ENCODE data around the gene NSD1. TPM values are rescaled to one million over a fixed set of nuclear protein-coding genes. Genes with fewer than 3 reads are reported as not detected.

NSD1 gene
- total and polyA plus RNA-seq, 2 of the 8 experiments (the other 6 are each of a cell fraction or from before 2014, with no cell fraction given), result 22.8 to 168 TPM

DNA sequence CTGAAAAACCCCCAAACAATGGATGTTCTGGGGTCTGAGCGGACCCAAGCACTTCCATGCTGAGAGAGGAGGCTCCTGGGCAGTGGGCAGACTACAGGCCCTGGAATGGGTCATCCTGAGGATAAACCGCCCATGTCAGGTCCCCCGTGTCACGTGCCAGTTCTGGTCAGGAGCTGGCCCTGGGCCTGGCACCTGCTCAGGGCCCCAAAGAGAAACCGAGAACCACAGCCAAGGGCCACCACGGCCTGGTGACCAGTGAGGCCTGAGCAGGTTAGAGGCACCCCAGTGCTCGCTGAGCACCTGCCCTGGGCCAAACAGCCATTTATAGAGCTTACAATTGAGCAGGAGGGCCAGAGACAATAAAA lies 202.1 kb downstream of the NSD1 start (continued):
- TF ChIP-seq, protein P1, sequence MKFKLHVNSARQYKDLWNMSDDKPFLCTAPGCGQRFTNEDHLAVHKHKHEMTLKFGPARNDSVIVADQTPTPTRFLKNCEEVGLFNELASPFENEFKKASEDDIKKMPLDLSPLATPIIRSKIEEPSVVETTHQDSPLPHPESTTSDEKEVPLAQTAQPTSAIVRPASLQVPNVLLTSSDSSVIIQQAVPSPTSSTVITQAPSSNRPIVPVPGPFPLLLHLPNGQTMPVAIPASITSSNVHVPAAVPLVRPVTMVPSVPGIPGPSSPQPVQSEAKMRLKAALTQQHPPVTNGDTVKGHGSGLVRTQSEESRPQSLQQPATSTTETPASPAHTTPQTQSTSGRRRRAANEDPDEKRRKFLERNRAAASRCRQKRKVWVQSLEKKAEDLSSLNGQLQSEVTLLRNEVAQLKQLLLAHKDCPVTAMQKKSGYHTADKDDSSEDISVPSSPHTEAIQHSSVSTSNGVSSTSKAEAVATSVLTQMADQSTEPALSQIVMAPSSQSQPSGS (IDR thresholded peaks at IDR 0.05; ENCODE audit: low read length), result no peak
- TF ChIP-seq, protein P2, sequence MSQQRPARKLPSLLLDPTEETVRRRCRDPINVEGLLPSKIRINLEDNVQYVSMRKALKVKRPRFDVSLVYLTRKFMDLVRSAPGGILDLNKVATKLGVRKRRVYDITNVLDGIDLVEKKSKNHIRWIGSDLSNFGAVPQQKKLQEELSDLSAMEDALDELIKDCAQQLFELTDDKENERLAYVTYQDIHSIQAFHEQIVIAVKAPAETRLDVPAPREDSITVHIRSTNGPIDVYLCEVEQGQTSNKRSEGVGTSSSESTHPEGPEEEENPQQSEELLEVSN (IDR thresholded peaks at IDR 0.05), result no peak
- TF ChIP-seq FOSL1 (IDR thresholded peaks at IDR 0.05; ENCODE audit: insufficient read depth, low read depth, low read length) (no peak), TAF7 (optimal IDR thresholded peaks at IDR 0.05; ENCODE audit: borderline replicate concordance, low read depth, low read length) (no peak), CEBPB (IDR thresholded peaks at IDR 0.05; ENCODE audit: low read depth, low read length) (no peak)
- TF ChIP-seq, protein P3, sequence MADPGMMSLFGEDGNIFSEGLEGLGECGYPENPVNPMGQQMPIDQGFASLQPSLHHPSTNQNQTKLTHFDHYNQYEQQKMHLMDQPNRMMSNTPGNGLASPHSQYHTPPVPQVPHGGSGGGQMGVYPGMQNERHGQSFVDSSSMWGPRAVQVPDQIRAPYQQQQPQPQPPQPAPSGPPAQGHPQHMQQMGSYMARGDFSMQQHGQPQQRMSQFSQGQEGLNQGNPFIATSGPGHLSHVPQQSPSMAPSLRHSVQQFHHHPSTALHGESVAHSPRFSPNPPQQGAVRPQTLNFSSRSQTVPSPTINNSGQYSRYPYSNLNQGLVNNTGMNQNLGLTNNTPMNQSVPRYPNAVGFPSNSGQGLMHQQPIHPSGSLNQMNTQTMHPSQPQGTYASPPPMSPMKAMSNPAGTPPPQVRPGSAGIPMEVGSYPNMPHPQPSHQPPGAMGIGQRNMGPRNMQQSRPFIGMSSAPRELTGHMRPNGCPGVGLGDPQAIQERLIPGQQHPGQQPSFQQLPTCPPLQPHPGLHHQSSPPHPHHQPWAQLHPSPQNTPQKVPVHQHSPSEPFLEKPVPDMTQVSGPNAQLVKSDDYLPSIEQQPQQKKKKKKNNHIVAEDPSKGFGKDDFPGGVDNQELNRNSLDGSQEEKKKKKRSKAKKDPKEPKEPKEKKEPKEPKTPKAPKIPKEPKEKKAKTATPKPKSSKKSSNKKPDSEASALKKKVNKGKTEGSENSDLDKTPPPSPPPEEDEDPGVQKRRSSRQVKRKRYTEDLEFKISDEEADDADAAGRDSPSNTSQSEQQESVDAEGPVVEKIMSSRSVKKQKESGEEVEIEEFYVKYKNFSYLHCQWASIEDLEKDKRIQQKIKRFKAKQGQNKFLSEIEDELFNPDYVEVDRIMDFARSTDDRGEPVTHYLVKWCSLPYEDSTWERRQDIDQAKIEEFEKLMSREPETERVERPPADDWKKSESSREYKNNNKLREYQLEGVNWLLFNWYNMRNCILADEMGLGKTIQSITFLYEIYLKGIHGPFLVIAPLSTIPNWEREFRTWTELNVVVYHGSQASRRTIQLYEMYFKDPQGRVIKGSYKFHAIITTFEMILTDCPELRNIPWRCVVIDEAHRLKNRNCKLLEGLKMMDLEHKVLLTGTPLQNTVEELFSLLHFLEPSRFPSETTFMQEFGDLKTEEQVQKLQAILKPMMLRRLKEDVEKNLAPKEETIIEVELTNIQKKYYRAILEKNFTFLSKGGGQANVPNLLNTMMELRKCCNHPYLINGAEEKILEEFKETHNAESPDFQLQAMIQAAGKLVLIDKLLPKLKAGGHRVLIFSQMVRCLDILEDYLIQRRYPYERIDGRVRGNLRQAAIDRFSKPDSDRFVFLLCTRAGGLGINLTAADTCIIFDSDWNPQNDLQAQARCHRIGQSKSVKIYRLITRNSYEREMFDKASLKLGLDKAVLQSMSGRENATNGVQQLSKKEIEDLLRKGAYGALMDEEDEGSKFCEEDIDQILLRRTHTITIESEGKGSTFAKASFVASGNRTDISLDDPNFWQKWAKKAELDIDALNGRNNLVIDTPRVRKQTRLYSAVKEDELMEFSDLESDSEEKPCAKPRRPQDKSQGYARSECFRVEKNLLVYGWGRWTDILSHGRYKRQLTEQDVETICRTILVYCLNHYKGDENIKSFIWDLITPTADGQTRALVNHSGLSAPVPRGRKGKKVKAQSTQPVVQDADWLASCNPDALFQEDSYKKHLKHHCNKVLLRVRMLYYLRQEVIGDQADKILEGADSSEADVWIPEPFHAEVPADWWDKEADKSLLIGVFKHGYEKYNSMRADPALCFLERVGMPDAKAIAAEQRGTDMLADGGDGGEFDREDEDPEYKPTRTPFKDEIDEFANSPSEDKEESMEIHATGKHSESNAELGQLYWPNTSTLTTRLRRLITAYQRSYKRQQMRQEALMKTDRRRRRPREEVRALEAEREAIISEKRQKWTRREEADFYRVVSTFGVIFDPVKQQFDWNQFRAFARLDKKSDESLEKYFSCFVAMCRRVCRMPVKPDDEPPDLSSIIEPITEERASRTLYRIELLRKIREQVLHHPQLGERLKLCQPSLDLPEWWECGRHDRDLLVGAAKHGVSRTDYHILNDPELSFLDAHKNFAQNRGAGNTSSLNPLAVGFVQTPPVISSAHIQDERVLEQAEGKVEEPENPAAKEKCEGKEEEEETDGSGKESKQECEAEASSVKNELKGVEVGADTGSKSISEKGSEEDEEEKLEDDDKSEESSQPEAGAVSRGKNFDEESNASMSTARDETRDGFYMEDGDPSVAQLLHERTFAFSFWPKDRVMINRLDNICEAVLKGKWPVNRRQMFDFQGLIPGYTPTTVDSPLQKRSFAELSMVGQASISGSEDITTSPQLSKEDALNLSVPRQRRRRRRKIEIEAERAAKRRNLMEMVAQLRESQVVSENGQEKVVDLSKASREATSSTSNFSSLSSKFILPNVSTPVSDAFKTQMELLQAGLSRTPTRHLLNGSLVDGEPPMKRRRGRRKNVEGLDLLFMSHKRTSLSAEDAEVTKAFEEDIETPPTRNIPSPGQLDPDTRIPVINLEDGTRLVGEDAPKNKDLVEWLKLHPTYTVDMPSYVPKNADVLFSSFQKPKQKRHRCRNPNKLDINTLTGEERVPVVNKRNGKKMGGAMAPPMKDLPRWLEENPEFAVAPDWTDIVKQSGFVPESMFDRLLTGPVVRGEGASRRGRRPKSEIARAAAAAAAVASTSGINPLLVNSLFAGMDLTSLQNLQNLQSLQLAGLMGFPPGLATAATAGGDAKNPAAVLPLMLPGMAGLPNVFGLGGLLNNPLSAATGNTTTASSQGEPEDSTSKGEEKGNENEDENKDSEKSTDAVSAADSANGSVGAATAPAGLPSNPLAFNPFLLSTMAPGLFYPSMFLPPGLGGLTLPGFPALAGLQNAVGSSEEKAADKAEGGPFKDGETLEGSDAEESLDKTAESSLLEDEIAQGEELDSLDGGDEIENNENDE (IDR thresholded peaks at IDR 0.05; ENCODE audit: insufficient replicate concordance, low read length), result no peak
